BLaER1 treated with 17β-estradiol and CSF1 and Interleukin-3, amounts not matched to agents 10 nM and 100 nM (cell line): ENCODE measurements around the gene METAP1D.

ENCODE experiments used
- H3K27ac ChIP-seq, 11 experiments: shearing (Covaris generic); formaldehyde crosslinking; 2 replicates each; pipeline ENCODE4 v1.8.1; 2022
- H3K27me3 ChIP-seq, 11 experiments: shearing (Covaris generic); formaldehyde crosslinking; 2 replicates each; pipeline ENCODE4 v1.8.1; 2022
- H3K36me3 ChIP-seq, 11 experiments: shearing (Covaris generic); formaldehyde crosslinking; 2 replicates each; pipeline ENCODE4 v1.8.1; 2022
- H3K4me1 ChIP-seq, 10 experiments: shearing (Covaris generic); formaldehyde crosslinking; 2 replicates each; pipeline ENCODE4 v1.8.1; 2022
- H3K4me2 ChIP-seq, 11 experiments: shearing (Covaris generic); formaldehyde crosslinking; 2 replicates each; pipeline ENCODE4 v1.8.1; 2022
- H3K4me3 ChIP-seq, 10 experiments: shearing (Covaris generic); formaldehyde crosslinking; 2 replicates each; pipeline ENCODE4 v1.8.1; 2022
- H3K9ac ChIP-seq, 11 experiments: shearing (Covaris generic); formaldehyde crosslinking; 2 replicates each; pipeline ENCODE4 v1.8.1; 2022
- H3K9me3 ChIP-seq, 11 experiments: shearing (Covaris generic); formaldehyde crosslinking; replicated peaks in 1 of 11; 2 replicates each; pipeline ENCODE4 v1.8.1; 2022
- H4K20me1 ChIP-seq, 11 experiments: shearing (Covaris generic); formaldehyde crosslinking; 2 replicates each; pipeline ENCODE4 v1.8.1; 2022
- Cebpa-rat ChIP-seq, 11 experiments: shearing (Covaris generic); IDR thresholded peaks; 2 replicates each; pipeline ENCODE4 v1.8.1; 2022

The METAP1D gene

GRCh38 chr2:172038121-172038520 is 38.4 kb downstream of the METAP1D start:
- peaks cover 0 to 27% (median 24%) of the 10 kb centered on the region in 10 experiments; a peak in 16 of 20 replicates for H3K4me1 ChIP-seq
- no peak for TF ChIP-seq Cebpa-rat (IDR thresholded peaks at IDR 0.05)
- no peaks in the 10 kb centered on the region for H4K20me1 ChIP-seq
- H3K9ac ChIP-seq = no peak overlapping the region
- H3K27me3 ChIP-seq = no peaks in the 10 kb centered on the region
- no peak overlapping the region for H3K4me3 ChIP-seq
- H3K27ac ChIP-seq = no peak overlapping the region
- H3K36me3 ChIP-seq = no peaks in the 10 kb centered on the region
- H3K9me3 ChIP-seq = no peaks in the 10 kb centered on the region
- no peak overlapping the region for H3K4me2 ChIP-seq

- no peaks in the 10 kb centered on the region for H3K36me3 ChIP-seq
- no peak overlapping the region for H3K27ac ChIP-seq
- no peaks in the 10 kb centered on the region for H3K9me3 ChIP-seq
- H3K4me2 ChIP-seq = peak overlapping the region in 4 of 11 experiments; percentile 56 to 71 (median 64); a peak in 6 of 22 replicates
- no peak overlapping the region for H3K4me3 ChIP-seq
- H4K20me1 ChIP-seq = no peaks in the 10 kb centered on the region
- no peak for TF ChIP-seq Cebpa-rat (IDR thresholded peaks at IDR 0.05)
- H3K4me1 ChIP-seq = peaks cover 0 to 27% (median 24%) of the 10 kb centered on the region in 10 experiments; a peak in 16 of 20 replicates
- H3K27me3 ChIP-seq = no peaks in the 10 kb centered on the region
- H3K9ac ChIP-seq = no peak overlapping the region
Observed at GRCh38 chr2:172038604-172039003, 38.9 kb downstream of the METAP1D start.

- H3K9ac ChIP-seq = no peak overlapping the region
- H3K4me1 ChIP-seq = peaks cover 0 to 27% (median 24%) of the 10 kb centered on the region in 10 experiments; a peak in 16 of 20 replicates
- H3K9me3 ChIP-seq = no peaks in the 10 kb centered on the region
- no peaks in the 10 kb centered on the region for H3K36me3 ChIP-seq
- no peak overlapping the region for H3K27ac ChIP-seq
- no peaks in the 10 kb centered on the region for H4K20me1 ChIP-seq
- H3K27me3 ChIP-seq = no peaks in the 10 kb centered on the region
- H3K4me2 ChIP-seq = peak overlapping the region in 7 of 11 experiments; percentile 17 to 71 (median 64); a peak in 12 of 22 replicates
- H3K4me3 ChIP-seq = no peak overlapping the region
- TF ChIP-seq Cebpa-rat (IDR thresholded peaks at IDR 0.05) = no peak
Observed at GRCh38 chr2:172039011-172039704, 39.4 kb downstream of the METAP1D start.

GRCh38 chr2:172040311-172040710 is 40.6 kb downstream of the METAP1D start:
- Histone ChIP-seq H3K9me3 (no peaks in the 10 kb centered on the region), H3K27ac (no peak overlapping the region; a peak in 1 of 22 replicates), H3K9ac (no peak overlapping the region), H4K20me1 (no peaks in the 10 kb centered on the region), H3K27me3 (no peaks in the 10 kb centered on the region), H3K4me3 (no peak overlapping the region), H3K4me1 (peaks cover 0 to 27% (median 24%) of the 10 kb centered on the region in 10 experiments; a peak in 16 of 20 replicates), H3K36me3 (no peaks in the 10 kb centered on the region), H3K4me2 (peak overlapping the region in 9 of 11 experiments; percentile 28 to 71 (median 57); a peak in 17 of 22 replicates)
- TF ChIP-seq Cebpa-rat (IDR thresholded peaks at IDR 0.05) = no peak

- no peak overlapping the region for H3K4me3 ChIP-seq
- no peak for TF ChIP-seq Cebpa-rat (IDR thresholded peaks at IDR 0.05)
- H3K27me3 ChIP-seq = no peaks in the 10 kb centered on the region
- no peak overlapping the region for H3K9ac ChIP-seq
- no peaks in the 10 kb centered on the region for H3K9me3 ChIP-seq
- H3K4me2 ChIP-seq = peak overlapping the region; percentile 24 to 73 (median 44); a peak in 15 of 22 replicates
- no peaks in the 10 kb centered on the region for H4K20me1 ChIP-seq
- no peak overlapping the region; a peak in 1 of 22 replicates for H3K27ac ChIP-seq
- H3K4me1 ChIP-seq = peaks cover 7 to 14% (median 10%) of the 10 kb centered on the region in 10 experiments; a peak in 17 of 20 replicates
- H3K36me3 ChIP-seq = no peaks in the 10 kb centered on the region
Observed at GRCh38 chr2:172046080-172046678, 46.4 kb downstream of the METAP1D start.

- Histone ChIP-seq H3K36me3 (no peaks in the 10 kb centered on the region), H3K4me3 (no peak overlapping the region), H3K4me2 (peak overlapping the region in 1 of 11 experiments; percentile 62; a peak in 3 of 22 replicates), H3K9ac (no peak overlapping the region), H3K27me3 (no peaks in the 10 kb centered on the region), H3K9me3 (no peaks in the 10 kb centered on the region), H4K20me1 (no peaks in the 10 kb centered on the region), H3K27ac (no peak overlapping the region), H3K4me1 (peaks cover 6 to 12% (median 9%) of the 10 kb centered on the region in 10 experiments; a peak in 15 of 20 replicates)
- TF ChIP-seq Cebpa-rat (IDR thresholded peaks at IDR 0.05) = no peak
Observed at GRCh38 chr2:172046866-172047565, 47.3 kb downstream of the METAP1D start.

- Histone ChIP-seq H3K4me1 (peaks cover 6 to 12% (median 9%) of the 10 kb centered on the region in 10 experiments; a peak in 15 of 20 replicates), H3K9ac (no peak overlapping the region), H3K4me2 (no peak overlapping the region)
Observed at GRCh38 chr2:172047566-172048507, 48.1 kb downstream of the METAP1D start.

More at GRCh38 chr2:172047566-172048507, 48.1 kb downstream of the METAP1D start:
- Histone ChIP-seq H4K20me1 (no peaks in the 10 kb centered on the region), H3K9me3 (no peaks in the 10 kb centered on the region), H3K36me3 (no peaks in the 10 kb centered on the region), H3K4me3 (no peak overlapping the region), H3K27ac (no peak overlapping the region), H3K27me3 (no peaks in the 10 kb centered on the region)
- TF ChIP-seq Cebpa-rat (IDR thresholded peaks at IDR 0.05) = no peak
